ENCODE measurements around the gene OR6C70.
"Not testable (repeated sequence)": the region's sequence is repeated elsewhere in the genome, so short reads cannot be mapped to it uniquely, and the experiment has no call there.

GRCh38 chr12:55441233-55441632 is 28.7 kb downstream of the OR6C70 start:
- not testable (repeated sequence) for TF ChIP-seq CTCF (IDR thresholded peaks at IDR 0.05; ENCODE audit: insufficient read depth, low read length); POLR2AphosphoS5 (IDR thresholded peaks at IDR 0.05; ENCODE audit: low read depth); REST (IDR thresholded peaks at IDR 0.05; ENCODE audit: insufficient replicate concordance, low read depth); GABPA (IDR thresholded peaks at IDR 0.05; ENCODE audit: low read depth)

Data from HL-60 (cell line).